ENCODE data around the gene GUCA1C. TPM values are rescaled to one million over a fixed set of nuclear protein-coding genes. Genes with fewer than 3 reads are reported as not detected.

Gene GUCA1C
- not detected for total RNA-seq

- no peaks in the 10 kb centered on the region for H3K9me3 ChIP-seq
- intact Hi-C loops (cut with DNase I), result no loop called here
- H3K4me3 ChIP-seq (replicated peaks in 1 of 3), result no peak within 1 kb of the TSS
- H3K4me1 ChIP-seq, result no peaks in the 10 kb centered on the region
- TF ChIP-seq CTCF (IDR thresholded peaks at IDR 0.05) (no peak), POLR2A (IDR thresholded peaks at IDR 0.05) (no peak)
- DNase-seq, result no peak
- H3K27me3 ChIP-seq, result no peaks in the 10 kb centered on the region
- WGBS, 2 donors, result 90 to 94% methylated on average over 1 of the region's 1 CpG
- H3K27ac ChIP-seq, result no peak within 1 kb of the TSS
- no peaks in the 10 kb centered on the region for H3K36me3 ChIP-seq
These were observed at the start of gene GUCA1C for GRCh38 chr3:108953700-108954099. GUCA1C (minus strand) TSS chr3:108953879; CDS start chr3:108953762, 117 bp downstream.

- intact Hi-C loops (cut with DNase I), result no loop called here
- WGBS, 2 donors, result 65 to 74% methylated on average over 3 of the region's 3 CpGs
- no peaks in the 10 kb centered on the region for H3K27me3 ChIP-seq
- no peak for DNase-seq
- H3K4me3 ChIP-seq (replicated peaks in 1 of 3), result no peak overlapping the region
- H3K9me3 ChIP-seq, result no peaks in the 10 kb centered on the region
- no peaks in the 10 kb centered on the region for H3K4me1 ChIP-seq
- H3K36me3 ChIP-seq, result no peaks in the 10 kb centered on the region
- TF ChIP-seq POLR2A (IDR thresholded peaks at IDR 0.05), result no peak
- no peak for TF ChIP-seq CTCF (IDR thresholded peaks at IDR 0.05)
- H3K27ac ChIP-seq, result no peak overlapping the region
These were observed 44.8 kb upstream of the GUCA1C start for GRCh38 chr3:108998436-108998835.

- H3K27me3 ChIP-seq, result no peaks in the 10 kb centered on the region
- DNase-seq, result no peak
- 4 to 10% methylated on average over 1 of the region's 1 CpG for WGBS, 2 donors
- no peaks in the 10 kb centered on the region for H3K9me3 ChIP-seq
- no peaks in the 10 kb centered on the region for H3K4me1 ChIP-seq
- TF ChIP-seq CTCF (IDR thresholded peaks at IDR 0.05) (no peak), POLR2A (IDR thresholded peaks at IDR 0.05) (no peak)
- H3K36me3 ChIP-seq, result no peaks in the 10 kb centered on the region
- intact Hi-C loops (cut with DNase I), result no loop called here
- H3K27ac ChIP-seq, result no peak overlapping the region
- H3K4me3 ChIP-seq (replicated peaks in 1 of 3), result no peak overlapping the region
These were observed 32.2 kb upstream of the GUCA1C start for GRCh38 chr3:108985844-108986243.

- no peaks in the 10 kb centered on the region for H3K27me3 ChIP-seq
- no peak overlapping the region for H3K27ac ChIP-seq
- no peak overlapping the region for H3K4me3 ChIP-seq (replicated peaks in 1 of 3)
- intact Hi-C loops (cut with DNase I), result no loop called here
- no peak for TF ChIP-seq CTCF (IDR thresholded peaks at IDR 0.05)
- TF ChIP-seq POLR2A (IDR thresholded peaks at IDR 0.05), result no peak
- DNase-seq, result no peak
- no peaks in the 10 kb centered on the region for H3K36me3 ChIP-seq
- 92 to 99% methylated on average over 1 of the region's 1 CpG for WGBS, 2 donors
- H3K4me1 ChIP-seq, result no peaks in the 10 kb centered on the region
- H3K9me3 ChIP-seq, result no peaks in the 10 kb centered on the region
These were observed 29.4 kb upstream of the GUCA1C start for GRCh38 chr3:108983051-108983450.

- Histone ChIP-seq H3K27ac (no peak overlapping the region), H3K4me1 (no peaks in the 10 kb centered on the region), H3K27me3 (no peaks in the 10 kb centered on the region), H3K4me3 (replicated peaks in 1 of 3) (no peak overlapping the region), H3K36me3 (no peaks in the 10 kb centered on the region), H3K9me3 (no peaks in the 10 kb centered on the region)
- intact Hi-C loops (cut with DNase I), result no loop called here
- 73 to 89% methylated on average over 2 of the region's 2 CpGs for WGBS, 2 donors
- TF ChIP-seq CTCF (IDR thresholded peaks at IDR 0.05), result no peak
- TF ChIP-seq POLR2A (IDR thresholded peaks at IDR 0.05), result no peak
- no peak for DNase-seq
These were observed 22.4 kb upstream of the GUCA1C start for GRCh38 chr3:108976058-108976457.

All from thyroid gland (tissue), 4 donors.